Panc1 (cell line): ENCODE measurements around the gene RGS14. TPM values are rescaled to one million over a fixed set of nuclear protein-coding genes. Genes with fewer than 3 reads are reported as not detected.

Source experiments
- ATAC-seq: fragments of 200-7000 bp; cut with Tn5 transposase; 2 replicates; pipeline ENCODE4 v1.9.1; 2020; ENCODE audit warnings: mild to moderate bottlenecking, moderate library complexity
- BruUV-seq: library from RNA; stranded (reverse); fragments of 400-500 nt; replicated peaks from 2 replicates; lab custom pipeline; 2021; lab: Mats Ljungman, UMichigan
- CTCF ChIA-PET: fragments of 300-600 bp; sonication (Branson Sonifier 250); formaldehyde crosslinking; loops from one replicate; lab custom pipeline; 2022; ENCODE audit warnings: antibody characterized with exemption; lab: Charles Lee
- POLR2A ChIA-PET: fragments of 300-600 bp; sonication (Branson Sonifier 250); formaldehyde crosslinking; loops from one replicate; lab custom pipeline; 2022; ENCODE audit warnings: antibody characterized with exemption; lab: Charles Lee
- DNase-seq: peaks from one replicate; pipeline ENCODE4 v3.0.0-alpha.2; 2010; ENCODE audit warnings: low read depth, low spot score
- H3K27ac ChIP-seq: 2 replicates; pipeline ENCODE4 v1.5.1; 2011; ENCODE audit warnings: mild to moderate bottlenecking, low read length, inconsistent platforms
- H3K27me3 ChIP-seq: fragments of 200-500 bp; sonication (Bioruptor generic); 2 replicates; pipeline ENCODE4 v1.6.0; 2014; ENCODE audit warnings: low read length, inconsistent platforms; ENCODE audit not compliant: control insufficient read depth, insufficient read depth
- H3K36me3 ChIP-seq: fragments of 200-500 bp; sonication (Bioruptor generic); 2 replicates; pipeline ENCODE4 v1.5.1; 2014; ENCODE audit warnings: inconsistent platforms, mild to moderate bottlenecking, low read length, moderate library complexity; ENCODE audit not compliant: control insufficient read depth, insufficient read depth
- H3K4me1 ChIP-seq: 2 replicates; pipeline ENCODE4 v1.5.1; 2011; ENCODE audit warnings: inconsistent platforms, mild to moderate bottlenecking, low read length, moderate library complexity; ENCODE audit not compliant: control insufficient read depth, insufficient read depth
- H3K4me3 ChIP-seq, 2 experiments: 2 replicates each; pipeline ENCODE4 v1.5.1; 2011 to 2012; ENCODE audit warnings: low read depth in 2 of 2, low read length in 2 of 2, mild to moderate bottlenecking in 2 of 2, inconsistent platforms in 1 of 2, moderate library complexity in 1 of 2
- H3K9me3 ChIP-seq: fragments of 200-500 bp; sonication (Bioruptor generic); 2 replicates; pipeline ENCODE4 v1.5.1; 2014; ENCODE audit warnings: low read depth, mild to moderate bottlenecking, inconsistent platforms, low read length, moderate library complexity; ENCODE audit not compliant: control insufficient read depth, insufficient read depth
- CTCF ChIP-seq: fragments of 450-650 bp; IDR thresholded peaks from 2 replicates; pipeline ENCODE4 v1.5.1; 2017; ENCODE audit warnings: mild to moderate bottlenecking
- POLR2AphosphoS5 ChIP-seq: IDR thresholded peaks from 2 replicates; pipeline ENCODE4 v1.6.1; 2012; ENCODE audit warnings: mild to moderate bottlenecking, low read depth, low read length, moderate library complexity
- SIN3A ChIP-seq: IDR thresholded peaks from 2 replicates; pipeline ENCODE4 v1.6.1; 2012; ENCODE audit warnings: low read depth, mild to moderate bottlenecking, low read length, moderate library complexity, borderline replicate concordance; ENCODE audit not compliant: insufficient read depth
- TCF7L2 ChIP-seq: IDR thresholded peaks from 2 replicates; pipeline ENCODE4 v1.6.1; 2011; ENCODE audit warnings: mild to moderate bottlenecking, low read depth, low read length, inconsistent platforms
- in situ Hi-C: cut with HindIII; loops from 2 replicates; pipeline ENCODE4 v1.10.0; 2016; ENCODE audit warnings: low sequenced_read_pairs, low pct_unique_long_range_greater_than_20kb
- intact Hi-C: fragments of 100-400 bp; cut with micrococcal nuclease; formaldehyde crosslinking; loops from one replicate; pipeline ENCODE4 v1.10.0; 2022; ENCODE audit not compliant: unreplicated experiment
- total RNA-seq: library from RNA; stranded (reverse); gene quantifications from one replicate; pipeline ENCODE4 v1.2.1, GENCODE V29; 2021; ENCODE audit not compliant: unreplicated experiment
- TF ChIP-seq, protein P1 (sequence below), 2 experiments: IDR thresholded peaks; 2 replicates each; pipeline ENCODE4 v1.6.1; 2011 to 2012; ENCODE audit warnings: low read depth in 2 of 2, control low read depth in 1 of 2, low read length in 1 of 2, mild to moderate bottlenecking in 1 of 2, moderate library complexity in 1 of 2; ENCODE audit not compliant: insufficient read depth in 1 of 2

Gene RGS14
- total RNA-seq, 1 experiment from 2014 or later: 13.5 TPM

GRCh38 chr5:177397875-177398390 lies 40.2 kb downstream of the RGS14 start:
- intact Hi-C loops (no loop called here), in situ Hi-C loops (no loop called here)
- Histone ChIP-seq H3K36me3 (no peaks in the 10 kb centered on the region), H3K4me3 (no peak overlapping the region), H3K27ac (no peak overlapping the region), H3K27me3 (no peaks in the 10 kb centered on the region), H3K9me3 (no peaks in the 10 kb centered on the region), H3K4me1 (peaks cover 7% of the 10 kb centered on the region)
- no TSS peak for BruUV-seq
- ChIA-PET POLR2A (no interaction called here), CTCF (no interaction called here)
- DNase-seq: no peak
- ATAC-seq: no peak
- no peak for TF ChIP-seq POLR2AphosphoS5
- TF ChIP-seq, protein P1, sequence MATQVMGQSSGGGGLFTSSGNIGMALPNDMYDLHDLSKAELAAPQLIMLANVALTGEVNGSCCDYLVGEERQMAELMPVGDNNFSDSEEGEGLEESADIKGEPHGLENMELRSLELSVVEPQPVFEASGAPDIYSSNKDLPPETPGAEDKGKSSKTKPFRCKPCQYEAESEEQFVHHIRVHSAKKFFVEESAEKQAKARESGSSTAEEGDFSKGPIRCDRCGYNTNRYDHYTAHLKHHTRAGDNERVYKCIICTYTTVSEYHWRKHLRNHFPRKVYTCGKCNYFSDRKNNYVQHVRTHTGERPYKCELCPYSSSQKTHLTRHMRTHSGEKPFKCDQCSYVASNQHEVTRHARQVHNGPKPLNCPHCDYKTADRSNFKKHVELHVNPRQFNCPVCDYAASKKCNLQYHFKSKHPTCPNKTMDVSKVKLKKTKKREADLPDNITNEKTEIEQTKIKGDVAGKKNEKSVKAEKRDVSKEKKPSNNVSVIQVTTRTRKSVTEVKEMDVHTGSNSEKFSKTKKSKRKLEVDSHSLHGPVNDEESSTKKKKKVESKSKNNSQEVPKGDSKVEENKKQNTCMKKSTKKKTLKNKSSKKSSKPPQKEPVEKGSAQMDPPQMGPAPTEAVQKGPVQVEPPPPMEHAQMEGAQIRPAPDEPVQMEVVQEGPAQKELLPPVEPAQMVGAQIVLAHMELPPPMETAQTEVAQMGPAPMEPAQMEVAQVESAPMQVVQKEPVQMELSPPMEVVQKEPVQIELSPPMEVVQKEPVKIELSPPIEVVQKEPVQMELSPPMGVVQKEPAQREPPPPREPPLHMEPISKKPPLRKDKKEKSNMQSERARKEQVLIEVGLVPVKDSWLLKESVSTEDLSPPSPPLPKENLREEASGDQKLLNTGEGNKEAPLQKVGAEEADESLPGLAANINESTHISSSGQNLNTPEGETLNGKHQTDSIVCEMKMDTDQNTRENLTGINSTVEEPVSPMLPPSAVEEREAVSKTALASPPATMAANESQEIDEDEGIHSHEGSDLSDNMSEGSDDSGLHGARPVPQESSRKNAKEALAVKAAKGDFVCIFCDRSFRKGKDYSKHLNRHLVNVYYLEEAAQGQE (IDR thresholded peaks at IDR 0.05; ENCODE audit: insufficient read depth in 1 of 2, low read depth in 2 of 2, low read length in 1 of 2): no peak
- no peak for TF ChIP-seq TCF7L2
- no peak for TF ChIP-seq SIN3A
- TF ChIP-seq CTCF: no peak

DNA sequence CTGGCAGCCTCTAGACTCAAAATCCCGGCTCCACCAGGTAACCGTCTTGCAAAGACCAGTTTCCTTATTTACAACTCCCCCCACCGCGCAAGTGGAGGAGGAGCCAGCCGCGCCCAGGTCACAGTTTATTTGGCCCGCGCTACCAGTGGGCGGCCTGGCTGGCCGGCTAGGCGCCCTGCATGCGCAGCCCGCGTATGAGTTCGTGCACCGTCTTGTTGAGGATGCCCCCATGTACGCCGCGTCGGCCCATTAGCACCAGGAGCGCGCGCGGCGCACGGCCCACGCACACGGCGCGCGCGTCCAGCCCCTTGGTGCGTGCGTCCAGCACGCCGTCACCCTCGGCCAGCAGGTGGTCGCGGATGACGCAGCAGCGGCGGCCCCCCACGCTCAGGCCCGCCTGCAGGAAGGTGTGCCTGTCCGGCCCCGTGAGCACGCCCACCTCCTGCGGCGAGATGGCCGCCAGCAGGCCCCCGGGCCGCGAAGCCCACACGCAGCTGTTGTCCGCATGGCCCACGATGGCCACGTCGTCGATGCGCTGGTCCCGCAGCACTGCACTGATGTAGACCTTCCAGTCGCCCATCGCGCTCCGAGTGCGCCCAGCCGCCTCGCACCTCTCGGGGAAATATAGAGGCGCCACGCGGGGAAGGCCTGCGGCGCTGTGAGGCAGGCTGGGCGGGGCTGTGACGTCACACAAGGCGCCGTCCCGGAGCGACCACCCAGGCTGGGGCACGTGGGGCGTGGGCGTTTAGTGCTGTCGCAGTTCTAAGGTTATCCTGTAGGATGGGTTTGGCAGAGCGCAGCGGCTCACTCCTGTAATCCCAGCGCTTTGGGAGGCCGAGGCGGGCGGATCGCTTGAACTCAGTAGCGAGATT lies 42.5 kb downstream of the RGS14 start, which contains the start of gene PFN3:
Gene PFN3 (minus strand): TSS at position 665 of the 872 bp plus-strand sequence. CDS start 85 bp downstream, at position 580.
- H3K36me3 ChIP-seq: no peaks in the 10 kb centered on the region
- in situ Hi-C loops (no loop called here), intact Hi-C loops (no loop called here)
- DNase-seq: no peak
- no peaks in the 10 kb centered on the region for H3K27me3 ChIP-seq
- H3K27ac ChIP-seq: no peak within 1 kb of the TSS
- BruUV-seq: no TSS peak
- H3K4me3 ChIP-seq: no peak within 1 kb of the TSS
- TF ChIP-seq, protein P1 (IDR thresholded peaks at IDR 0.05; ENCODE audit: insufficient read depth in 1 of 2, low read depth in 2 of 2, low read length in 1 of 2): no peak
- TF ChIP-seq CTCF: no peak
- ATAC-seq: no peak
- no peaks in the 10 kb centered on the region for H3K9me3 ChIP-seq
- H3K4me1 ChIP-seq: peaks cover 10% of the 10 kb centered on the region
- CTCF ChIA-PET: no interaction called here
- POLR2A ChIA-PET: no interaction called here
